Heart right ventricle (tissue), 16 donors: ENCODE results near the gene IKBKE. TPM values are rescaled to one million over a fixed set of nuclear protein-coding genes. Genes with fewer than 3 reads are reported as not detected.

Source experiments
- ATAC-seq, 8 donors: fragments of 200-7000 bp; cut with Tn5 transposase; one replicate each; pipeline ENCODE4 v1.9.1; 2020; ENCODE audit warnings: mild to moderate bottlenecking in 8 of 8, moderate library complexity in 8 of 8, moderate number of reproducible peaks in 1 of 8
- DNase-seq, 2 donors: peaks; one replicate each; pipeline ENCODE4 v3.0.0-alpha.2; 2020
- H3K27ac ChIP-seq, 10 donors: fragments of 200-600 bp; sonication (generic) in 2 of 10; one replicate each; pipeline versions ENCODE4 v1.5.0 to v1.8.0; 2020 to 2022; ENCODE audit warnings: mild to moderate bottlenecking in 3 of 10
- H3K27me3 ChIP-seq, 7 donors: fragments of 200-600 bp; one replicate each; pipeline ENCODE4 v1.8.0; 2021 to 2022; ENCODE audit warnings: mild to moderate bottlenecking in 2 of 7
- H3K36me3 ChIP-seq, 9 donors: fragments of 200-600 bp; sonication (generic) in 1 of 9; one replicate each; pipeline versions ENCODE4 v1.5.0 to v1.8.0; 2020 to 2022; ENCODE audit warnings: mild to moderate bottlenecking in 2 of 9
- H3K4me1 ChIP-seq, 9 donors: fragments of 200-600 bp; sonication (generic) in 1 of 9; one replicate each; pipeline versions ENCODE4 v1.5.0 to v1.8.0; 2020 to 2022; ENCODE audit warnings: mild to moderate bottlenecking in 4 of 9
- H3K4me3 ChIP-seq, 10 donors: fragments of 200-600 bp; sonication (generic) in 2 of 10; one replicate each; pipeline versions ENCODE4 v1.5.0 to v1.8.0; 2020 to 2022; ENCODE audit warnings: mild to moderate bottlenecking in 7 of 10, moderate library complexity in 2 of 10
- H3K9me3 ChIP-seq, 11 donors: fragments of 200-600 bp in 10 of 11; sonication (generic) in 2 of 11; one replicate each; pipeline versions ENCODE4 v1.5.0 to v1.8.0; 2013 to 2022; ENCODE audit warnings: mild to moderate bottlenecking in 2 of 11, control low read depth in 1 of 11, moderate library complexity in 1 of 11
- WGBS, 2 donors: extraction: QIAGEN DNeasy Blood & Tissue Kit; methylation state at CpG; one replicate each; pipeline ENCODE4 v1.1.7; 2013; ENCODE audit warnings: inconsistent platforms in 1 of 2; 5-methylcytosine and 5-hydroxymethylcytosine counted together
- intact Hi-C, 10 donors: fragments of 100-400 bp; cut with DNase I; formaldehyde crosslinking; loops; one replicate each; pipeline versions ENCODE4 v1.11.1 to v1.14.2; 2022
- polyA plus RNA-seq, 2 donors: library from polyadenylated mRNA; stranded (reverse); fragments of 200-250 nt; gene quantifications; one replicate each; pipeline ENCODE4 v1.2.3, GENCODE V29; 2013
- total RNA-seq, 10 donors: library from RNA; stranded (reverse); fragmentation: NEBNext Ultra II Directional in 3 of 10; extraction: Animal tissue kit (Norgen Biotek cat#: 25700) in 3 of 10; gene quantifications; one replicate each; pipeline versions ENCODE4 v1.2.1 to v1.2.4, GENCODE V29; 2021 to 2023
- TF ChIP-seq, protein P1 (sequence below), 9 donors: fragments of 200-600 bp; sonication (generic) in 2 of 9; IDR thresholded peaks; one replicate each; pipeline versions ENCODE4 v1.5.0 to v1.8.0; 2021 to 2022; ENCODE audit warnings: antibody characterized with exemption in 9 of 9, mild to moderate bottlenecking in 5 of 9, moderate library complexity in 1 of 9
- donor health status: Arrhythmogenic right ventricular cardiomyopathy.
- donor health status: ischemic (EF 13 %, LVEDD 7.1; RV severe dilation, severe dysfunction).
- donor health status: healthy with polysubstance abuse.
- donor health status: DM: no; HTN: yes; CAD: no.
- donor health status: DM: no; HTN: no; CAD: no.
- donor health status: ischemic (EF 25% LVEDD 6.9; RV normal size, moderate dysfunction).
- donor health status: ischemic (EF 25% LVEDD 5.7; RV mildly dilated, moderate dysfunction).
- donor health status: healthy.
- donor health status: DM: yes; HTN: yes; CAD: no.
- donor health status: Ischemic cardiomyopathy.
- donor health status: ischemic (EF 35%, LVEDD 5.7; RV mildly dilated, moderate dysfunction).
- donor health status: nonischemic (EF 11% LVEDD 7.7; RV severe dilation, severe dysfunction).
- donor health status: DM: yes; HTN: yes; CAD: no.
- donor health status: PGD.
- donor health status: ischemic (EF 29% LVEDD 5.4; RV normal size, mild dysfunction).
- donor health status: nonischemic (EF 23%, LVEDD 6.1; RV moderate dilation, normal function).

The IKBKE gene
- total and polyA plus RNA-seq, 12 donors: 0.29 to 5.4 (median 0.79) TPM

GRCh38 chr1:206472454-206472853 is 2.2 kb downstream of the IKBKE start:
- H3K9me3 ChIP-seq: no peaks in the 10 kb centered on the region
- peak overlapping the region in 1 of 10 donors; percentile 87 for H3K27ac ChIP-seq
- peaks cover 4 to 59% (median 21%) of the 10 kb centered on the region in 9 donors for H3K4me1 ChIP-seq
- intact Hi-C loops: loop anchor here in 1 of 10 donors (10.0 kb wide), 1 partner anchor 452 kb away; the partner anchor contains the start of gene FCMR
- H3K4me3 ChIP-seq: no peak overlapping the region
- peak in 3 of 8 donors; percentile 21 to 32 (median 28) for ATAC-seq
- no peak for DNase-seq
- H3K27me3 ChIP-seq: peaks cover 0 to 16% (median 0%) of the 10 kb centered on the region in 7 donors
- TF ChIP-seq, protein P1, sequence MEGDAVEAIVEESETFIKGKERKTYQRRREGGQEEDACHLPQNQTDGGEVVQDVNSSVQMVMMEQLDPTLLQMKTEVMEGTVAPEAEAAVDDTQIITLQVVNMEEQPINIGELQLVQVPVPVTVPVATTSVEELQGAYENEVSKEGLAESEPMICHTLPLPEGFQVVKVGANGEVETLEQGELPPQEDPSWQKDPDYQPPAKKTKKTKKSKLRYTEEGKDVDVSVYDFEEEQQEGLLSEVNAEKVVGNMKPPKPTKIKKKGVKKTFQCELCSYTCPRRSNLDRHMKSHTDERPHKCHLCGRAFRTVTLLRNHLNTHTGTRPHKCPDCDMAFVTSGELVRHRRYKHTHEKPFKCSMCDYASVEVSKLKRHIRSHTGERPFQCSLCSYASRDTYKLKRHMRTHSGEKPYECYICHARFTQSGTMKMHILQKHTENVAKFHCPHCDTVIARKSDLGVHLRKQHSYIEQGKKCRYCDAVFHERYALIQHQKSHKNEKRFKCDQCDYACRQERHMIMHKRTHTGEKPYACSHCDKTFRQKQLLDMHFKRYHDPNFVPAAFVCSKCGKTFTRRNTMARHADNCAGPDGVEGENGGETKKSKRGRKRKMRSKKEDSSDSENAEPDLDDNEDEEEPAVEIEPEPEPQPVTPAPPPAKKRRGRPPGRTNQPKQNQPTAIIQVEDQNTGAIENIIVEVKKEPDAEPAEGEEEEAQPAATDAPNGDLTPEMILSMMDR (IDR thresholded peaks at IDR 0.05): no peak
- WGBS, 2 donors: 42 to 51% methylated on average over 3 of the region's 3 CpGs
- H3K36me3 ChIP-seq: peaks cover 0 to 45% (median 0%) of the 10 kb centered on the region in 9 donors

DNA sequence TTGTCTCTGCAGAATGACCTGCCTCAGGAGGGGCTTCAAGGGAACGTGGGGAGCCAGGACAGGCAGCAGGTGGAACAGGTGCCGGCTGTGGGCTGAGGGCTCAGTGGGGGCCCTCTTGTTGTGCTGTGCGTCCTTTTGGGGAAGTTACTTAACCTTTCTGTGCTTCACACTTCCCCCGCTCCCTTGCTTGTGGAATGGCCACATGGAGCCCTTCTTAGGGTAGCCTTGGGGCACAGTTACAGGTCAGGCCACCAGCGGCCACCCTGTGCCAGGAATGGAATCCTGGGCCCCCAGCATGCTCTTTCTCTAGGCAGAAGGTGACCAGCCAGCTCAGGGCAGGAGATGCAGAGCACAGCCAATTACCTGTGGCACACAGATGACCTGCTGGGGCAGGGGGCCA is 2.6 kb downstream of the IKBKE start:
- Histone ChIP-seq H3K36me3 (peaks cover 0 to 49% (median 0%) of the 10 kb centered on the region in 9 donors), H3K4me3 (no peak overlapping the region), H3K27me3 (peaks cover 0 to 11% (median 0%) of the 10 kb centered on the region in 7 donors), H3K9me3 (no peaks in the 10 kb centered on the region), H3K27ac (peak overlapping the region in 1 of 10 donors; percentile 10), H3K4me1 (peaks cover 4 to 54% (median 19%) of the 10 kb centered on the region in 9 donors)
- WGBS, 2 donors: 63 to 75% methylated on average over 5 of the region's 5 CpGs
- ATAC-seq (no peak), DNase-seq (no peak)
- intact Hi-C loops: loop anchor here in 1 of 10 donors (10.0 kb wide), 1 partner anchor 452 kb away; the partner anchor contains the start of gene FCMR
- TF ChIP-seq, protein P1 (IDR thresholded peaks at IDR 0.05): no peak

DNA sequence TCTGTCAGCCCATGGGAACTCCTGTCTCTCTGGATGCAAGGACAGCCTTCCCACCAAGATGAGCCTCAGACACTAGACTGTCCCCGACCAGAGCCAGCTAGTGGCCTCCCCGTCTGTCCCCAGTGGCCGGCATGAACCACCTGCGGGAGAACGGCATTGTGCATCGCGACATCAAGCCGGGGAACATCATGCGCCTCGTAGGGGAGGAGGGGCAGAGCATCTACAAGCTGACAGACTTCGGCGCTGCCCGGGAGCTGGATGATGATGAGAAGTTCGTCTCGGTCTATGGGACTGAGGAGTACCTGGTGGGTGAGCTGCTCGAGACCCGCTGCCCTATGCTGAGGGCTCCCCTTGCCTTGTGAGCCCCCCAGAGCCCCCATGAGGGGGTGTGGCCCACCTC is 5.8 kb downstream of the IKBKE start:
- ATAC-seq (no peak), DNase-seq (no peak)
- Histone ChIP-seq H3K9me3 (no peaks in the 10 kb centered on the region), H3K36me3 (peaks cover 0 to 76% (median 0%) of the 10 kb centered on the region in 9 donors), H3K4me1 (peaks cover 0 to 30% (median 2%) of the 10 kb centered on the region in 9 donors), H3K27me3 (no peaks in the 10 kb centered on the region), H3K27ac (no peak overlapping the region), H3K4me3 (no peak overlapping the region)
- 90 to 93% methylated on average over 17 of the region's 17 CpGs for WGBS, 2 donors
- TF ChIP-seq, protein P1 (IDR thresholded peaks at IDR 0.05): no peak
- intact Hi-C loops: loop anchor here in 1 of 10 donors (10.0 kb wide), 1 partner anchor 449 kb away; the partner anchor contains the start of gene FCMR

DNA sequence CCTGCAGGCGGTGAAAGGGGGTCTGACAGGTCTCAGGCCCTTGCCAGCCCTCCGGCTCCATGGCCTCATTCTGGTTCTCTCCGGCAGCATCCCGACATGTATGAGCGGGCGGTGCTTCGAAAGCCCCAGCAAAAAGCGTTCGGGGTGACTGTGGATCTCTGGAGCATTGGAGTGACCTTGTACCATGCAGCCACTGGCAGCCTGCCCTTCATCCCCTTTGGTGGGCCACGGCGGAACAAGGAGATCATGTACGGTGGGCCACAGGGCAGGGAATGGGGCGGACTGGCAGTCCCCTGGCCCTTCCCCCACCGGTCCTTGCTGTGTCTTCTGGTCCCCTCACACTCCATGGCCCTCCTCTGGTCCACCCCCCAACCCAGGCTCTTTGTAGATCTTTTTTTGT is 6.3 kb downstream of the IKBKE start:
- WGBS, 2 donors: 95 to 96% methylated on average over 14 of the region's 14 CpGs
- H3K27me3 ChIP-seq: no peaks in the 10 kb centered on the region
- intact Hi-C loops: loop anchor here in 1 of 10 donors (10.0 kb wide), 1 partner anchor 448 kb away; the partner anchor contains the start of gene FCMR
- no peak overlapping the region for H3K27ac ChIP-seq
- DNase-seq (no peak), ATAC-seq (no peak)
- H3K36me3 ChIP-seq: peaks cover 0 to 80% (median 0%) of the 10 kb centered on the region in 9 donors
- TF ChIP-seq, protein P1 (IDR thresholded peaks at IDR 0.05): no peak
- no peak overlapping the region for H3K4me3 ChIP-seq
- no peaks in the 10 kb centered on the region for H3K9me3 ChIP-seq
- H3K4me1 ChIP-seq: peaks cover 0 to 28% (median 0%) of the 10 kb centered on the region in 9 donors
